ENCODE data around the gene UPK1B.

UPK1B gene

DNA sequence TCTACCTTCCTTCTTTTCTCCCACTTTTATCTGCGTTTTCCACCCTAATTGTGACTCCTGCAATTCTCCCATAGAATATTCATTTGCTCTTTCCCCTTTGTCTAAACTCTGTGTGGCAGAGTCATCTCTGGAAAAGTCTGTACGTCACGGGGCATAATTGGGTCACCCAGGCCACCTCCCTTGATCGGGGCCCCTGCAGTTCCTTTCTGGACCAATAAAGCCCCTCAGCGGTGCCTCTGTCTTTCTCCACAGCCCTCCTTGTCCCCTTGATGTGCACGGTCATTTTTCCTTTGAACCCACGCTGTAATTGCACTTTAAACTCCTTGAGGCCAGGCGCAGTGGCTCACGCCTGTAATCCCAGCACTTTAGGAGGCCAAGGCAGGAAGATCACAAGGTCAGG lies 10.7 kb downstream of the UPK1B start:
- TF ChIP-seq, protein P1, sequence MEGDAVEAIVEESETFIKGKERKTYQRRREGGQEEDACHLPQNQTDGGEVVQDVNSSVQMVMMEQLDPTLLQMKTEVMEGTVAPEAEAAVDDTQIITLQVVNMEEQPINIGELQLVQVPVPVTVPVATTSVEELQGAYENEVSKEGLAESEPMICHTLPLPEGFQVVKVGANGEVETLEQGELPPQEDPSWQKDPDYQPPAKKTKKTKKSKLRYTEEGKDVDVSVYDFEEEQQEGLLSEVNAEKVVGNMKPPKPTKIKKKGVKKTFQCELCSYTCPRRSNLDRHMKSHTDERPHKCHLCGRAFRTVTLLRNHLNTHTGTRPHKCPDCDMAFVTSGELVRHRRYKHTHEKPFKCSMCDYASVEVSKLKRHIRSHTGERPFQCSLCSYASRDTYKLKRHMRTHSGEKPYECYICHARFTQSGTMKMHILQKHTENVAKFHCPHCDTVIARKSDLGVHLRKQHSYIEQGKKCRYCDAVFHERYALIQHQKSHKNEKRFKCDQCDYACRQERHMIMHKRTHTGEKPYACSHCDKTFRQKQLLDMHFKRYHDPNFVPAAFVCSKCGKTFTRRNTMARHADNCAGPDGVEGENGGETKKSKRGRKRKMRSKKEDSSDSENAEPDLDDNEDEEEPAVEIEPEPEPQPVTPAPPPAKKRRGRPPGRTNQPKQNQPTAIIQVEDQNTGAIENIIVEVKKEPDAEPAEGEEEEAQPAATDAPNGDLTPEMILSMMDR (IDR thresholded peaks at IDR 0.05; ENCODE audit: low read depth, low read length), result no peak
- no peak overlapping the region for H3K4me3 ChIP-seq (ENCODE audit: low read depth, low read length)

DNA sequence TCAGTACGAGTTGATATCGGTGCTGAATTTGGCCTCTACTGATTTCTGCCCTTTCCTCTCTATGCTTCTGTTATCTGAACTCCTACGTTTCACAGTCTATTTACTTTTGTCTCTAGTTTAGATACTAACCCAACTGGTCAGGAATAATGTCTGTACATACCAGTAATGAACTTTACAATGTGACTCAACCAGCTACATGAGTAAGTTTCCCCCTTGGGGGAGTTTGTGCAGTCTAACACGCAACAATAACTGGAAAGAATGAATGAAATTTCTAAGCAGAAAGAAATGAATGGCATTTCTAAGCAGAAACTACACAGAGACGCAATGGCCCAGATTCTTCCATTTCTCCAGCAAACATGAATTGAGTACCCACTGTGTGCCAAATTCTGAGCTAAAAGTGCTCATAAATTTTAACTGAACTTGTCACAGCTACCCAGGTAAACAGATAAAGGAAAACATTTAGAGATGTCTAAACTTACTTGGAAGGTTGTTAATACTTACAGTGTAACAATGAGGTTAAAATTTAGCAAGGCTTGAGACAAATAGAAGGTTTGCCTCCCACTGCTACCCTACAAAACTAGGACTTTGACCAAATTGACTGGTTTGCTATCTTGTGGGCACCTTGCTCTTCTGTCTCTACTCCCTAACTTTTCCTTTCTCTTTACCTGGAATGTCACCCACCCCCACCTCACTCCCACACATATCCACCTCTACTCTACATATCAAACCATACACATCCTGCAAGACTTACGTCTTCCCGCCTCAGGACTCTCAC lies 11.6 kb downstream of the UPK1B start:
- TF ChIP-seq, protein P1 (IDR thresholded peaks at IDR 0.05; ENCODE audit: low read depth, low read length), result no peak

DNA sequence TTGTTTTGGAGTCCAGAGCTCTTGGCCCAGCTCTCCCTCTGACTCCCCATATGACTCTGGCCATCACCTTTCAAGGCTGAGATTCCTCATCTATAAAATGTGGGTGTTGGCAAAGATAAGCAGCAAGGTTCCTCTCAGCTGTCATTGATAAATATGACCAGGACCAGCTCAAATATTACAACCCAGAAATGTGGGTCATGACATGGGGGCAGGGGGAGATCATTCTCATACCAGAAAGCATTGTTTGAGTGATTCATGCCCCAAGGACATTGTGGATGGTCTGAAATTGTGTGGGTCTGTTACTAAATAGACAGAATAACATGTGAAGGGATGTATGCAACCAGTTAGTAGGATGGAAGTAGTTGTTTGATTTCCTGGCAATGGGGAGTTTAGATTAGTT lies 13.9 kb downstream of the UPK1B start:
- TF ChIP-seq, protein P1 (IDR thresholded peaks at IDR 0.05; ENCODE audit: low read depth, low read length), result no peak
- no peak overlapping the region for H3K4me3 ChIP-seq (ENCODE audit: low read depth, low read length)

More for the DNA sequence above, 11.6 kb downstream of the UPK1B start:
- H3K4me3 ChIP-seq (ENCODE audit: low read depth, low read length), result no peak overlapping the region

DNA sequence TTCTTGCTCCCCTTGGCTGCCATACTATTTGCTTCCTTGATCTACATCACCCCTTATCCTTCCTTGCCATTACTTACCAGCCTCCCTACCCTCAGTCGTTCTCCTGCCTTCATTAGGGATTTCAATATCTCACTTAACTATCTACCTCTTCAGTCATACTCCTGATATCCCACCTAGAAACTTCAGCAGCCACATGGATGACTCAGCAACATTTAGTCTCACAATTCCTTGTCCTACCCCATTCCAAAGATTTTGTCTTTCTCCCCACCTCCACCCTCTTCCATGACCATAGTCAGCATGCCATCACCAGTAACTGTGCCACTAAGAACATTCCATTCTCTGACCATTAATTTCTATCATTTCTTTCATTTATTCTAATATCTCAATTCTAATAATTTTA lies 18.4 kb downstream of the UPK1B start:
- no peak overlapping the region for H3K4me3 ChIP-seq (ENCODE audit: low read depth, low read length)
- TF ChIP-seq, protein P1 (IDR thresholded peaks at IDR 0.05; ENCODE audit: low read depth, low read length), result no peak

DNA sequence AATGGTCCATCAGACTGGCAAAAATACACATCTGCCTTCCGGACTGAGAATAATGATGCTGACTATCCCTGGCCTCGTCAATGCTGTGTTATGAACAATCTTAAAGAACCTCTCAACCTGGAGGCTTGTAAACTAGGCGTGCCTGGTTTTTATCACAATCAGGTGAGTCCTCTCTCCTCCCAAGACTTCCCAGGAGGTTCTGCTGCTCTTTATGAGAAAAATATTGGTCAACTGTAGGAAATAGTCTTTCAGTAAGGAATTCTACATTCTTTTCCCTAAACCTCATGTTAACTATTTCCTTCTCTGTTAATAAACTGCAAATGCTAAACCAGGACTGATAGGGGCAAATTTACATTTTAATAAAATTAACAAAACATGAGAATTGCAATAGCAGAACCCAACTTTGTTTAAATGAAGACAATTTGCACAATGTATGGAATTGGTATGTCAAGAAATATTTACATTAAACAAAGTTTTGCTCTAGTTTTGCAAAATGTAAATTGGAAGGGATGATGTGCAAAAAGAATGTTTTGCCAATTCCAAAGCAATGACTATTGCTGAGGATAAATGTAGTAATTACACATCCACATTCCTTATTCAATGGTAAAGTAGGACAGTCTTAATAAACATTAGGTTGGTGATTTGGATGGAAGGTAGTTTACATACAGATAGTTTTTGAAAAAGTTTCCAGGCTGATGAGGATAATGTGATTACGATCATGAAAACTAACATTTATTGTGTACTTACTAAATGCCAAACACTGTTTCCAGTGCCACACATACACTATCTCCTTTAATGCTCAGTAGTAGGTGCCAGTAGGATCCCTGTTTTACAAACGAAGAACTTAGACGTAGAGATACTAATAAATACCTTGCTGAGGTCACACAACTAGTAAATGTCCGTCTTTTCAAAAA lies 21.1 kb downstream of the UPK1B start:
- no peak overlapping the region for H3K4me3 ChIP-seq (ENCODE audit: low read depth, low read length)
- TF ChIP-seq, protein P1 (IDR thresholded peaks at IDR 0.05; ENCODE audit: low read depth, low read length), result no peak

DNA sequence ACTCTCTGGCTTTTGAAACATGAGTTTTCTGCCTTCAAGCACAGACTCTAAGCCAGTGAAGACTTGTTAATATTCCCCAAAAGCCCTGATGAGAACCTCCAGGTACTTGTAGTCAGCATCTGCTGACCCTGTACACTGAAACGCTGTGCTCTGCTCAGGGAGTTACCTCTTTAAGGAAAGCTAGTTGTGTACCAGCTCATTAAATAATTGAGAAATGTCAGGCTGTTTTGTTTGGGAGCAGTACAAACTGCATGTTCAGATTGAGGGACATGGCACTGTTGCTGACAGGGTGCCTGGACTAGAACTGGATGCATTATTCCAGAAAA lies 21.7 kb downstream of the UPK1B start:
- H3K4me3 ChIP-seq (ENCODE audit: low read depth, low read length), result no peak overlapping the region
- TF ChIP-seq, protein P1 (IDR thresholded peaks at IDR 0.05; ENCODE audit: low read depth, low read length), result no peak

DNA sequence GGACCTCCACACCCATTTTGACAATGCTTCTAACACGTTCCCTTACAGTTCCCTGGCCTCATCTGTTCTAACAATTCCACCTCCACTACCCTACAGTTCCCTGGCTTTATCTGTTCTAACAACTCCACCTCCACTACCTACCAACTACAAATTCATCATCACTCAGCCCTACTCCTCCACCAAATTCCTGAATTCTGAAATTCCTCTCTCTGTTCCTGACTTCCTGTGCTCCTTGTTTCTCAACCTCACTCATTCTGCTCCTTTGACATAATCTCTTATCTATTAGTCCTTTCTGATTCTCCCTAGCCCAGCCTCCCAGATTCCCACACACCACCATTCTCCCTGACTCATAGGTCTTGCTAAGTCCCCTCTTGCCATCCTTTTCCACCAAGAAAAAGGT lies 22.5 kb downstream of the UPK1B start:
- TF ChIP-seq, protein P1 (IDR thresholded peaks at IDR 0.05; ENCODE audit: low read depth, low read length), result no peak
- H3K4me3 ChIP-seq (ENCODE audit: low read depth, low read length), result no peak overlapping the region

Data from WI38 (cell line).